SK-N-SH treated with all-trans-retinoic acid at 6 μM for 48 hours (cell line): ENCODE measurements around the gene SVOPL.

Experiments used
- ATAC-seq: fragments of 200-7000 bp; cut with Tn5 transposase; 3 replicates; pipeline ENCODE4 v1.9.1; 2020; ENCODE audit warnings: mild to moderate bottlenecking, moderate library complexity
- ARNTL ChIP-seq: fragments of 450-650 bp; formaldehyde crosslinking; IDR thresholded peaks from 2 replicates; pipeline ENCODE4 v1.5.0; 2020; ENCODE audit warnings: low read depth, mild to moderate bottlenecking, moderate library complexity, borderline replicate concordance
- BACH2 ChIP-seq: fragments of 250-450 bp; sonication (Bioruptor Pico); IDR thresholded peaks from 2 replicates; pipeline ENCODE4 v1.9.0; 2021; ENCODE audit warnings: mild to moderate bottlenecking, borderline replicate concordance
- CREB5 ChIP-seq: fragments of 250-450 bp; sonication (Bioruptor Pico); IDR thresholded peaks from 2 replicates; pipeline ENCODE4 v1.5.1; 2020; ENCODE audit warnings: low read depth, mild to moderate bottlenecking, moderate library complexity
- CSDC2 ChIP-seq: fragments of 250-450 bp; sonication (Bioruptor Pico); IDR thresholded peaks from 2 replicates; pipeline ENCODE4 v1.5.0; 2020; ENCODE audit warnings: mild to moderate bottlenecking, moderate library complexity
- CSRNP3 ChIP-seq: fragments of 250-450 bp; sonication (Bioruptor Pico); IDR thresholded peaks from 2 replicates; pipeline ENCODE4 v1.5.1; 2021; ENCODE audit warnings: mild to moderate bottlenecking, moderate library complexity
- ESRRG ChIP-seq: fragments of 250-450 bp; sonication (Bioruptor Pico); IDR thresholded peaks from 2 replicates; pipeline ENCODE4 v1.6.1; 2021; ENCODE audit warnings: mild to moderate bottlenecking
- ISL1 ChIP-seq: fragments of 250-450 bp; sonication (Bioruptor Pico); IDR thresholded peaks from 2 replicates; pipeline ENCODE4 v2.1.2; 2022; ENCODE audit warnings: mild to moderate bottlenecking, moderate library complexity
- OSR1 ChIP-seq: fragments of 250-450 bp; sonication (Bioruptor Pico); IDR thresholded peaks from 2 replicates; pipeline ENCODE4 v1.8.0; 2022; ENCODE audit warnings: moderate library complexity, mild to moderate bottlenecking, inconsistent platforms
- PATZ1 ChIP-seq: fragments of 250-450 bp; sonication (Bioruptor Pico); IDR thresholded peaks from 2 replicates; pipeline ENCODE4 v1.8.0; 2020; ENCODE audit warnings: mild to moderate bottlenecking, moderate library complexity, borderline replicate concordance
- POU6F1 ChIP-seq: fragments of 250-450 bp; sonication (Bioruptor Pico); IDR thresholded peaks from 2 replicates; pipeline ENCODE4 v1.8.0; 2021; ENCODE audit warnings: low read depth, mild to moderate bottlenecking, moderate library complexity, borderline replicate concordance
- PPARA ChIP-seq: fragments of 250-450 bp; sonication (Bioruptor Pico); IDR thresholded peaks from 2 replicates; pipeline ENCODE4 v1.5.0; 2020; ENCODE audit warnings: mild to moderate bottlenecking, borderline replicate concordance
- RARB ChIP-seq: fragments of 250-450 bp; sonication (Bioruptor Pico); IDR thresholded peaks from 2 replicates; pipeline ENCODE4 v1.8.0; 2021; ENCODE audit warnings: mild to moderate bottlenecking, moderate library complexity
- SNAI2 ChIP-seq: fragments of 250-450 bp; sonication (Bioruptor Pico); IDR thresholded peaks from 2 replicates; pipeline ENCODE4 v1.5.0; 2020; ENCODE audit warnings: mild to moderate bottlenecking, moderate library complexity
- TCF4 ChIP-seq: fragments of 250-450 bp; sonication (Bioruptor Pico); IDR thresholded peaks from 2 replicates; pipeline ENCODE4 v1.8.0; 2021; ENCODE audit warnings: mild to moderate bottlenecking, moderate library complexity, borderline replicate concordance
- TOX ChIP-seq: fragments of 250-450 bp; sonication (Bioruptor Pico); IDR thresholded peaks from 2 replicates; pipeline ENCODE4 v1.8.0; 2021; ENCODE audit warnings: mild to moderate bottlenecking, moderate library complexity, borderline replicate concordance
- TSHZ2 ChIP-seq: fragments of 250-450 bp; sonication (Bioruptor Pico); IDR thresholded peaks from 2 replicates; pipeline ENCODE4 v1.5.0; 2020; ENCODE audit warnings: mild to moderate bottlenecking, moderate library complexity
- ZC3H10 ChIP-seq: fragments of 250-450 bp; sonication (Bioruptor Pico); IDR thresholded peaks from 2 replicates; pipeline ENCODE4 v1.5.1; 2021; ENCODE audit warnings: mild to moderate bottlenecking, moderate library complexity
- ZFP3 ChIP-seq: fragments of 250-450 bp; sonication (Bioruptor Pico); IDR thresholded peaks from 2 replicates; pipeline ENCODE4 v1.5.0; 2020; ENCODE audit warnings: mild to moderate bottlenecking, moderate library complexity
- ZFP30 ChIP-seq: fragments of 450-650 bp; formaldehyde crosslinking; IDR thresholded peaks from 2 replicates; pipeline ENCODE4 v1.5.0; 2022; ENCODE audit warnings: mild to moderate bottlenecking, moderate library complexity
- ZNF565 ChIP-seq: fragments of 450-650 bp; formaldehyde crosslinking; conservative IDR thresholded peaks from 2 replicates; pipeline ENCODE4 v1.5.0; 2020; ENCODE audit warnings: low read depth, mild to moderate bottlenecking, moderate library complexity
- ZNF70 ChIP-seq: fragments of 450-650 bp; formaldehyde crosslinking; IDR thresholded peaks from 2 replicates; pipeline ENCODE4 v1.5.0; 2020; ENCODE audit warnings: mild to moderate bottlenecking, moderate library complexity
- ZNF8 ChIP-seq: fragments of 450-650 bp; formaldehyde crosslinking; IDR thresholded peaks from 2 replicates; pipeline ENCODE4 v1.5.0; 2020; ENCODE audit warnings: mild to moderate bottlenecking, moderate library complexity

Gene SVOPL

GRCh38 chr7:138746073-138746472 lies 44.9 kb upstream of the SVOPL start (continued):
- TF ChIP-seq TSHZ2 (CRISPR knock-in tag) (no peak), TCF4 (CRISPR knock-in tag) (no peak), ISL1 (CRISPR knock-in tag) (no peak), CREB5 (no peak), ZNF8 (CRISPR knock-in tag) (no peak)
- TF ChIP-seq, all 23 proteins: peak for 0

GRCh38 chr7:138745189-138745588 lies 44.0 kb upstream of the SVOPL start:
- TF ChIP-seq ZNF70 (CRISPR knock-in tag) = no peak
- TF ChIP-seq, all 23 proteins: peak for 0
- ATAC-seq = no peak

GRCh38 chr7:138741453-138741735 lies 40.2 kb upstream of the SVOPL start:
- ATAC-seq = no peak
- no peak for TF ChIP-seq POU6F1 (CRISPR knock-in tag)
- TF ChIP-seq ZFP30 (CRISPR knock-in tag) = no peak
- no peak for TF ChIP-seq CSDC2 (CRISPR knock-in tag)
- TF ChIP-seq CSRNP3 = no peak
- TF ChIP-seq ZC3H10 (CRISPR knock-in tag) = no peak
- no peak for TF ChIP-seq ZFP3
- TF ChIP-seq RARB (CRISPR knock-in tag) = no peak
- no peak for TF ChIP-seq ARNTL (CRISPR knock-in tag)
- no peak for TF ChIP-seq ZNF565 (CRISPR knock-in tag)
- no peak for TF ChIP-seq TCF4 (CRISPR knock-in tag)
- no peak for TF ChIP-seq OSR1
- no peak for TF ChIP-seq ZNF8 (CRISPR knock-in tag)
- TF ChIP-seq, all 23 proteins: peak for 0

GRCh38 chr7:138739859-138740258 lies 38.7 kb upstream of the SVOPL start:
- TF ChIP-seq ZNF70 (CRISPR knock-in tag) (no peak), TOX (CRISPR knock-in tag) (no peak), ESRRG (CRISPR knock-in tag) (no peak), PPARA (no peak), OSR1 (no peak), ISL1 (CRISPR knock-in tag) (no peak), ZFP3 (no peak), ARNTL (CRISPR knock-in tag) (no peak), BACH2 (CRISPR knock-in tag) (no peak), CREB5 (no peak), PATZ1 (CRISPR knock-in tag) (no peak), CSRNP3 (no peak), SNAI2 (CRISPR knock-in tag) (no peak), POU6F1 (CRISPR knock-in tag) (no peak)
- no peak for ATAC-seq
